Effector memory CD8-positive, alpha-beta T cell (primary cell): ENCODE measurements around the gene P2RX4.
"Not testable (repeated sequence)": the region's sequence is repeated elsewhere in the genome, so short reads cannot be mapped to it uniquely, and the experiment has no call there.

ENCODE experiments used
- ATAC-seq: fragments of 150-1000 bp; cut with Tn5 transposase; replicated peaks from 2 replicates; pipeline ENCODE4 v1.10.0; 2021; ENCODE audit warnings: mild to moderate bottlenecking, moderate library complexity
- DNase-seq, 3 experiments: peaks; one replicate each; pipeline ENCODE4 v3.0.0; 2021
- H3K27ac Mint-ChIP-seq, 2 donors: one replicate each; pipeline ENCODE4 v1.8.0; 2022; ENCODE audit warnings: mild to moderate bottlenecking in 2 of 2, mixed read lengths in 2 of 2, moderate library complexity in 2 of 2
- H3K27me3 Mint-ChIP-seq, 2 donors: one replicate each; pipeline ENCODE4 v1.8.0; 2022; ENCODE audit warnings: mixed read lengths in 2 of 2
- H3K36me3 Mint-ChIP-seq: one replicate; pipeline ENCODE4 v1.8.0; 2022; ENCODE audit warnings: mild to moderate bottlenecking, moderate library complexity, mixed read lengths; ENCODE audit not compliant: insufficient read depth
- H3K4me1 Mint-ChIP-seq, 2 donors: one replicate each; pipeline ENCODE4 v1.8.0; 2022; ENCODE audit warnings: low read depth in 2 of 2, mixed read lengths in 2 of 2
- H3K4me3 Mint-ChIP-seq, 2 donors: one replicate each; pipeline ENCODE4 v1.8.0; 2022; ENCODE audit warnings: mild to moderate bottlenecking in 2 of 2, mixed read lengths in 2 of 2, moderate library complexity in 2 of 2
- H3K9me3 Mint-ChIP-seq, 2 donors: one replicate each; pipeline ENCODE4 v1.8.0; 2022; ENCODE audit warnings: mixed read lengths in 2 of 2

Gene P2RX4

GRCh38 chr12:121246893-121247557, 37.1 kb downstream of the P2RX4 start:
- H3K4me3 Mint-ChIP-seq = no peak overlapping the region
- H3K4me1 Mint-ChIP-seq = no peaks in the 10 kb centered on the region
- H3K27me3 Mint-ChIP-seq = no peaks in the 10 kb centered on the region
- DNase-seq (no peak), ATAC-seq (no peak)
- peaks cover 3% of the 10 kb centered on the region for H3K36me3 Mint-ChIP-seq
- H3K9me3 Mint-ChIP-seq = no peaks in the 10 kb centered on the region
- peak overlapping the region in 1 of 2 donors; percentile 49 for H3K27ac Mint-ChIP-seq

GRCh38 chr12:121248622-121249021, 38.7 kb downstream of the P2RX4 start:
- ATAC-seq (no peak), DNase-seq (no peak)
- Mint-ChIP-seq H3K27ac (no peak overlapping the region), H3K4me3 (no peak overlapping the region), H3K4me1 (no peaks in the 10 kb centered on the region), H3K9me3 (peaks cover 2 to 6% of the 10 kb centered on the region in 2 donors), H3K36me3 (peaks cover 15% of the 10 kb centered on the region), H3K27me3 (no peaks in the 10 kb centered on the region)

DNA sequence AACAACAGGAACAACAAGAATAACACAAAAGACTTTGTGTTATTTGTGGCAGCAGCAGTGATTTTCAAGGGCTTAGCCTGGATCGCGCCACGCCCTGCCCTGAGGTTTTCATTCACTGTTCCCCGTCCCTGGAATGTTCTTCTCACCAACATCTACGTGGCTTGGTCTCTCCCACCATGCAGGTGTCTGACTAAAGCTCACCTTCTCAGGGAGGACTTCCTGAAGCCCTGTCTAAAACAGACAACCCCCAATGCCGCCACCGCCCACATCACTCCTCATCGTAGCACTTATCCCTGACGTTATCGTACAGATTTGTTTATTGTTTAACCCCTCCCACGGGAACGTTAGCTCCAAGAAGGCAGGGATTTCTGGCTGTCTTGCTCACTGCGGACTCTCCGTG, 40.4 kb downstream of the P2RX4 start:
- H3K9me3 Mint-ChIP-seq = peaks cover 2 to 6% of the 10 kb centered on the region in 2 donors
- no peak overlapping the region for H3K4me3 Mint-ChIP-seq
- H3K36me3 Mint-ChIP-seq = peaks cover 15% of the 10 kb centered on the region
- H3K4me1 Mint-ChIP-seq = no peaks in the 10 kb centered on the region
- ATAC-seq (no peak), DNase-seq (no peak)
- no peaks in the 10 kb centered on the region for H3K27me3 Mint-ChIP-seq
- no peak overlapping the region for H3K27ac Mint-ChIP-seq

GRCh38 chr12:121251838-121252237, 41.9 kb downstream of the P2RX4 start:
- DNase-seq (no peak), ATAC-seq (no peak)
- peaks cover 2 to 6% of the 10 kb centered on the region in 2 donors for H3K9me3 Mint-ChIP-seq
- H3K27ac Mint-ChIP-seq = no peak overlapping the region
- no peaks in the 10 kb centered on the region for H3K27me3 Mint-ChIP-seq
- no peaks in the 10 kb centered on the region for H3K4me1 Mint-ChIP-seq
- peaks cover 15% of the 10 kb centered on the region for H3K36me3 Mint-ChIP-seq
- no peak overlapping the region for H3K4me3 Mint-ChIP-seq

GRCh38 chr12:121252712-121253345, 42.9 kb downstream of the P2RX4 start:
- Mint-ChIP-seq H3K27me3 (no peaks in the 10 kb centered on the region), H3K27ac (peak overlapping the region in 1 of 2 donors; percentile 21), H3K4me3 (no peak overlapping the region), H3K9me3 (peaks cover 2 to 6% of the 10 kb centered on the region in 2 donors), H3K4me1 (no peaks in the 10 kb centered on the region), H3K36me3 (peaks cover 15% of the 10 kb centered on the region)
- DNase-seq (no peak), ATAC-seq (no peak)

DNA sequence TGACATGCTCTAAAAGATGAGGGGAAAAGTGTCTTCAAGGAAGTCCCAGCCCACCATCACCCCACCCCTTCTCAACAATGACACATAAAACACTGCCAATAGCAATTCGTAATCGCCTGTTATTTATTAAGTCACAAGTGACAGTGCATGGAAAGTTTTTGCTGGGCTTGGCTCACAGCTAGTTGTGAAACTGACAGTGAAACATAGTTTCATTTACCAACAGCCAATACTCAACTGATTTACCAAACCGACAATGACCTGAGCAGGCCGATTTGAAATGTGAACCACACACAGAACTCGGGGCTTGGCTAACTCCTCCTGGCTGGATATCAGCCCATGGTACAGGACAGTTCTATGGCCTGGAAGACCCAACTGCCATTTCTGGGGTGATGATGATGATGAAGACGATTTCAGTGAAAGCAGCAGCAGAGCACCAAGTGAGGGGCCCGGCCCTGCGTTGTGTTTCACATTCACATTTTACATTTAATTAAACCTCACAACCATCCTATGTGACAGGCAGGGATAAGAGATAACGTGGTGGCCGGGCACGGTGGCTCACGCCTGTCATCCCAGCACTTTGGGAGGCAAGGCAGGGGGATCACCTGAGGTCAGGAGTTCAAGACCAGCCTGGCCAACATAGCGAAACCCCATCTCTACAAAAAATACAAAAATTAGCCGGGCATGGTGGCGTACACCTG, 43.9 kb downstream of the P2RX4 start:
- Mint-ChIP-seq H3K9me3 (peaks cover 2 to 6% of the 10 kb centered on the region in 2 donors), H3K4me3 (no peak overlapping the region), H3K27me3 (no peaks in the 10 kb centered on the region), H3K27ac (no peak overlapping the region), H3K4me1 (no peaks in the 10 kb centered on the region), H3K36me3 (peaks cover 15% of the 10 kb centered on the region)
- DNase-seq (no peak), ATAC-seq (no peak)

GRCh38 chr12:121255433-121255832, 45.5 kb downstream of the P2RX4 start:
- ATAC-seq = no peak
- no peaks in the 10 kb centered on the region for H3K4me1 Mint-ChIP-seq
- no peak overlapping the region for H3K4me3 Mint-ChIP-seq
- H3K27ac Mint-ChIP-seq = no peak overlapping the region
- no peaks in the 10 kb centered on the region for H3K27me3 Mint-ChIP-seq
- DNase-seq = no peak
- peaks cover 18% of the 10 kb centered on the region for H3K36me3 Mint-ChIP-seq
- peaks cover 2 to 6% of the 10 kb centered on the region in 2 donors for H3K9me3 Mint-ChIP-seq

GRCh38 chr12:121257704-121258449, 47.9 kb downstream of the P2RX4 start:
- not testable (repeated sequence) for H3K9me3 Mint-ChIP-seq, DNase-seq, ATAC-seq, H3K4me1 Mint-ChIP-seq, H3K4me3 Mint-ChIP-seq, H3K27me3 Mint-ChIP-seq
- Mint-ChIP-seq H3K36me3 (peaks cover 23% of the 10 kb centered on the region), H3K27ac (peak overlapping the region in 1 of 2 donors; percentile 53)

DNA sequence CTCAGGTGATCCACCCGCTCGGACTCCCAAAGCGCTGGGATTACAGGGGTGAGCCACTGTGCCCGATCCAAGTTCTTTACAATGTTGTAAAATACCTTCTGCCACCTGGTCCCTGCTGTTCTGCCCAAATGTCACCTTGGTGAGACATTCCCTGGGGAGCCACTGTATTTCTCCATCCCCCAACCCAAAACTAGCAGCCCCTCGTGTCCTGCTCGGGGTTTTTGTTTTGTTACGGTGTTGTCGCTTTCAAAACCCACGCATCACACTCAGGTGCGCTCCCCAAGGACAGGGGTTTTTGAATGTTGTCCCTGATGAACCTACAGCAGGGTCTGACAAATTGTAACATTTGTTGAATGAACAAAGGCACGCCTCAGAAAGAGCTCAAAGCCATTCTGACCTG, 49.1 kb downstream of the P2RX4 start:
- no peaks in the 10 kb centered on the region for H3K9me3 Mint-ChIP-seq
- H3K4me1 Mint-ChIP-seq = no peaks in the 10 kb centered on the region
- H3K36me3 Mint-ChIP-seq = peaks cover 25% of the 10 kb centered on the region
- no peak for ATAC-seq
- no peak overlapping the region for H3K4me3 Mint-ChIP-seq
- no peaks in the 10 kb centered on the region for H3K27me3 Mint-ChIP-seq
- no peak overlapping the region for H3K27ac Mint-ChIP-seq
- no peak for DNase-seq

DNA sequence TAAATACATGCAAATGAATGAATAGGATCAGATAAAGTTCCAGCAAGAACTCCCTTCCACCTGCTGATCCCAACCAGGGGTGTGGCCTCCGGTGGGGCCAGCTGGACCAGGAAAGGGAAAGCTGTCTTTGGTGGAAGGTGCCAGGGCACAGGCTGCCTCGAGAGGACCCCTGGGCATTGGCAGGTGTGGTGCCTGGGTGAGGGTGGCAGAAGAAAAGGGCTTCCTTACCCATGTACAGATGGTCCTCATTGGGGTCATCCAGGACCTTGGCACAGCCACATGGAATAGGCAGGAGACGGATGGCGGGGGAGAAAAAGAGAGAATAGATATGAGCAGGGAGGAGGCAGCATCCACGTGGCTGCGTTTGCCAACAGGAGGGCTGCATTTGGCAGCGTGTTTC, 50.2 kb downstream of the P2RX4 start:
- ATAC-seq = no peak
- H3K36me3 Mint-ChIP-seq = peaks cover 34% of the 10 kb centered on the region
- no peaks in the 10 kb centered on the region for H3K9me3 Mint-ChIP-seq
- no peak for DNase-seq
- no peak overlapping the region for H3K4me3 Mint-ChIP-seq
- no peaks in the 10 kb centered on the region for H3K4me1 Mint-ChIP-seq
- H3K27me3 Mint-ChIP-seq = no peaks in the 10 kb centered on the region
- H3K27ac Mint-ChIP-seq = no peak overlapping the region

- H3K9me3 Mint-ChIP-seq = no peaks in the 10 kb centered on the region
- no peak for DNase-seq
- ATAC-seq = no peak
- peaks cover 39% of the 10 kb centered on the region for H3K36me3 Mint-ChIP-seq
- no peaks in the 10 kb centered on the region for H3K4me1 Mint-ChIP-seq
- H3K4me3 Mint-ChIP-seq = no peak overlapping the region
- peak overlapping the region in 1 of 2 donors; percentile 68 for H3K27ac Mint-ChIP-seq
- H3K27me3 Mint-ChIP-seq = no peaks in the 10 kb centered on the region
Measured at GRCh38 chr12:121261398-121261797, 51.5 kb downstream of the P2RX4 start.

DNA sequence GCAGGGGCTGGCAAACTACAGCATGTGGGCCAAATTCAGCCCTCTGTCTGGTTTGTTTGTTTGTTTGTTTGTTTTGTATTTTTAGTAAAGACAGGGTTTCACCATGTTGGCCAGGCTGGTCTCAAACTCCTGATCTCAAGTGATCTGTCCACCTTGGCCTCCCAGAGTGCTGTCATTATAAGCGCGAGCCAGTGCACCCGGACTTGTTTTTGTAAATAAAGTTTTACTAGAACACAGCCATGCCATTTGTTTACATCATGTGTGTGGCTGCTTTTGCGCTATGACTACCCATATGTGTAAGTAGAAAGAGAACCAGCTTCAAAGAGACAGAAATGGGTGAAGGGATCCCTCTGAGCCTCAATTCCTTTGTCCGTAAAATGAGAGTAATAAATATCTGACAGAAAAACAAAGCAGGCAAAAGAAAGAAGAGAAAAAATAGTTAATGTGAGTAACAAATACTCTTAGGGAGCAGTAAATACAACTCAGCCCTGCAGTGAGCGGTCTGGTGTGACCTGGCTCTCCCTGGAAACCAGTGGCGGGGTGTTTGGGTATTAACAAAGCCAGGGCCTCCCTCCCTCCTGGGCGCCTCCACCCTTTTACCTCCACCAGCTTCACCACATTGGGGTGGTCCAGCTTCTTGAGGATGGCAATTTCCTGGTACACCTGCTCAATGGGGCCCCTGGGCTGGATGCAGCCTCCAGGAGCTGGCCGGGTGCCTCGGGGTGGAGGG, 53.4 kb downstream of the P2RX4 start:
- Mint-ChIP-seq H3K36me3 (peaks cover 46% of the 10 kb centered on the region), H3K9me3 (no peaks in the 10 kb centered on the region), H3K4me1 (no peaks in the 10 kb centered on the region), H3K27ac (no peak overlapping the region), H3K4me3 (no peak overlapping the region), H3K27me3 (no peaks in the 10 kb centered on the region)
- DNase-seq = no peak
- ATAC-seq = no peak

DNA sequence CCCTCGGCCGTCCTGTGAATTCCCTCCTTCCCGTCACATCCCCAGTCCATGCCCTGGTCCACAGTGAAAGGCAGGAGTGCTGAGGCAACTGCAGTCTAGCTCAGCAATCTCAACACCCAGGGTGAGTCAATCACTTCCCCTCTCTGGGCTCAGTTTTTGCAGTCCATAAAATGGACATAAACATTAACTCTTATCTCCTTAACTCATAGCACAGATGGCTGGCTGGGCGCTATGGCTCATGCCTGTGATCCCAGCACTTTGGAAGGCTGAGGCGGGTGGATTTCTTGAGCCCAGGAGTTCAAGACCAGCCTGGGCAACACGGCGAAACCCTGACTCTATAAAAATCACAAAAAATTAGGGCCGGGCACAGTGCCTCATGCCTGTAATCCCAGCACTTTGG, 54.2 kb downstream of the P2RX4 start:
- peaks cover 49% of the 10 kb centered on the region for H3K36me3 Mint-ChIP-seq
- no peaks in the 10 kb centered on the region for H3K9me3 Mint-ChIP-seq
- no peak overlapping the region for H3K4me3 Mint-ChIP-seq
- DNase-seq (no peak), ATAC-seq (no peak)
- H3K4me1 Mint-ChIP-seq = no peaks in the 10 kb centered on the region
- no peaks in the 10 kb centered on the region for H3K27me3 Mint-ChIP-seq
- H3K27ac Mint-ChIP-seq = peak overlapping the region in 1 of 2 donors; percentile 46
